Right atrium auricular region (tissue), 2 donors: ENCODE results near the gene LEAP2. TPM values are rescaled to one million over a fixed set of nuclear protein-coding genes. Genes with fewer than 3 reads are reported as not detected.
"Not testable (repeated sequence)": the region's sequence is repeated elsewhere in the genome, so short reads cannot be mapped to it uniquely, and the experiment has no call there.

ENCODE experiments used
- DNase-seq: peaks from one replicate; pipeline ENCODE4 v3.0.0-alpha.2; 2019; ENCODE audit warnings: low spot score
- H3K27ac ChIP-seq, 2 donors: fragments of 200-600 bp; sonication (generic); 1 replicate in 1 of 2; 2 replicates in 1 of 2; pipeline ENCODE4 v1.5.1; 2016 to 2019
- H3K27me3 ChIP-seq, 2 donors: fragments of 200-600 bp; sonication (generic); one replicate each; pipeline versions ENCODE4 v1.5.1 to v1.6.0; 2017 to 2019
- H3K36me3 ChIP-seq: fragments of 200-600 bp; sonication (generic); one replicate; pipeline ENCODE4 v1.5.1; 2016
- H3K4me1 ChIP-seq, 2 donors: fragments of 200-600 bp; sonication (generic); one replicate each; pipeline versions ENCODE4 v1.5.1 to v1.6.0; 2017 to 2019
- H3K4me3 ChIP-seq, 2 donors: fragments of 200-600 bp; sonication (generic); 1 replicate in 1 of 2; 2 replicates in 1 of 2; pipeline ENCODE4 v1.5.1; 2017 to 2019; ENCODE audit warnings: mild to moderate bottlenecking in 1 of 2, moderate library complexity in 1 of 2
- H3K9me3 ChIP-seq, 2 donors: fragments of 200-600 bp; sonication (generic); one replicate each; pipeline ENCODE4 v1.5.1; 2019
- CTCF ChIP-seq, 2 donors: fragments of 200-600 bp; sonication (generic); IDR thresholded peaks; one replicate each; pipeline ENCODE4 v1.5.1; 2019; ENCODE audit warnings: antibody characterized with exemption in 2 of 2
- total RNA-seq, 2 donors: library from RNA; depleted of rRNA; stranded (reverse); fragments of >200 nt; gene quantifications; one replicate each; pipeline ENCODE4 v1.1.0, GENCODE V29; 2016

LEAP2 gene
- total RNA-seq, 2 donors from 2014 or later, result 1.1 TPM; not detected in 1

GRCh38 chr5:132848270-132848669, 25.2 kb upstream of the LEAP2 start:
- no peaks in the 10 kb centered on the region for H3K36me3 ChIP-seq
- H3K4me1 ChIP-seq, result no peaks in the 10 kb centered on the region
- H3K4me3 ChIP-seq, result no peak overlapping the region
- no peak overlapping the region for H3K27ac ChIP-seq
- TF ChIP-seq CTCF (IDR thresholded peaks at IDR 0.05), result no peak
- H3K9me3 ChIP-seq, result no peaks in the 10 kb centered on the region
- no peaks in the 10 kb centered on the region for H3K27me3 ChIP-seq
- no peak for DNase-seq

- DNase-seq, result no peak
- Histone ChIP-seq H3K27me3 (no peaks in the 10 kb centered on the region), H3K27ac (no peak overlapping the region), H3K36me3 (no peaks in the 10 kb centered on the region), H3K4me3 (no peak overlapping the region), H3K4me1 (peaks cover 0 to 4% of the 10 kb centered on the region in 2 donors), H3K9me3 (no peaks in the 10 kb centered on the region)
- TF ChIP-seq CTCF (IDR thresholded peaks at IDR 0.05), result no peak
Measured at GRCh38 chr5:132849347-132849746, 24.1 kb upstream of the LEAP2 start.

- Histone ChIP-seq H3K4me3 (no peak overlapping the region), H3K9me3 (no peaks in the 10 kb centered on the region), H3K36me3 (no peaks in the 10 kb centered on the region), H3K27ac (no peak overlapping the region), H3K27me3 (no peaks in the 10 kb centered on the region), H3K4me1 (peaks cover 0 to 6% of the 10 kb centered on the region in 2 donors)
- DNase-seq, result no peak
- no peak for TF ChIP-seq CTCF (IDR thresholded peaks at IDR 0.05)
Measured at GRCh38 chr5:132850066-132850465, 23.4 kb upstream of the LEAP2 start.

- Histone ChIP-seq H3K27me3 (no peaks in the 10 kb centered on the region), H3K36me3 (no peaks in the 10 kb centered on the region), H3K4me3 (no peak overlapping the region), H3K4me1 (peaks cover 0 to 6% of the 10 kb centered on the region in 2 donors), H3K27ac (no peak overlapping the region), H3K9me3 (no peaks in the 10 kb centered on the region)
- TF ChIP-seq CTCF (IDR thresholded peaks at IDR 0.05), result no peak
- DNase-seq, result no peak
Measured at GRCh38 chr5:132853323-132853722, 20.1 kb upstream of the LEAP2 start.

- Histone ChIP-seq H3K27ac (no peak overlapping the region), H3K4me3 (no peak overlapping the region), H3K4me1 (peaks cover 0 to 6% of the 10 kb centered on the region in 2 donors), H3K27me3 (no peaks in the 10 kb centered on the region), H3K36me3 (no peaks in the 10 kb centered on the region), H3K9me3 (no peaks in the 10 kb centered on the region)
- no peak for DNase-seq
- TF ChIP-seq CTCF (IDR thresholded peaks at IDR 0.05), result no peak
Measured at GRCh38 chr5:132853790-132854189, 19.7 kb upstream of the LEAP2 start.

GRCh38 chr5:132854301-132854700, 19.2 kb upstream of the LEAP2 start:
- Histone ChIP-seq H3K4me1 (peaks cover 0 to 6% of the 10 kb centered on the region in 2 donors), H3K27ac (no peak overlapping the region), H3K9me3 (no peaks in the 10 kb centered on the region), H3K27me3 (no peaks in the 10 kb centered on the region), H3K36me3 (no peaks in the 10 kb centered on the region), H3K4me3 (no peak overlapping the region)
- DNase-seq, result no peak
- TF ChIP-seq CTCF (IDR thresholded peaks at IDR 0.05), result no peak

GRCh38 chr5:132854992-132855391, 18.5 kb upstream of the LEAP2 start:
- DNase-seq, H3K9me3 ChIP-seq: not testable (repeated sequence)

More at GRCh38 chr5:132854992-132855391, 18.5 kb upstream of the LEAP2 start:
- H3K27ac ChIP-seq, H3K4me3 ChIP-seq, H3K4me1 ChIP-seq, H3K36me3 ChIP-seq, H3K27me3 ChIP-seq: not testable (repeated sequence)
